Measurements from ENCODE around the gene PTER. TPM values are rescaled to one million over a fixed set of nuclear protein-coding genes. Genes with fewer than 3 reads are reported as not detected.

The PTER gene
- total RNA-seq, 4 donors from 2014 or later: 21.0 to 31.2 (median 24.4) TPM

DNA sequence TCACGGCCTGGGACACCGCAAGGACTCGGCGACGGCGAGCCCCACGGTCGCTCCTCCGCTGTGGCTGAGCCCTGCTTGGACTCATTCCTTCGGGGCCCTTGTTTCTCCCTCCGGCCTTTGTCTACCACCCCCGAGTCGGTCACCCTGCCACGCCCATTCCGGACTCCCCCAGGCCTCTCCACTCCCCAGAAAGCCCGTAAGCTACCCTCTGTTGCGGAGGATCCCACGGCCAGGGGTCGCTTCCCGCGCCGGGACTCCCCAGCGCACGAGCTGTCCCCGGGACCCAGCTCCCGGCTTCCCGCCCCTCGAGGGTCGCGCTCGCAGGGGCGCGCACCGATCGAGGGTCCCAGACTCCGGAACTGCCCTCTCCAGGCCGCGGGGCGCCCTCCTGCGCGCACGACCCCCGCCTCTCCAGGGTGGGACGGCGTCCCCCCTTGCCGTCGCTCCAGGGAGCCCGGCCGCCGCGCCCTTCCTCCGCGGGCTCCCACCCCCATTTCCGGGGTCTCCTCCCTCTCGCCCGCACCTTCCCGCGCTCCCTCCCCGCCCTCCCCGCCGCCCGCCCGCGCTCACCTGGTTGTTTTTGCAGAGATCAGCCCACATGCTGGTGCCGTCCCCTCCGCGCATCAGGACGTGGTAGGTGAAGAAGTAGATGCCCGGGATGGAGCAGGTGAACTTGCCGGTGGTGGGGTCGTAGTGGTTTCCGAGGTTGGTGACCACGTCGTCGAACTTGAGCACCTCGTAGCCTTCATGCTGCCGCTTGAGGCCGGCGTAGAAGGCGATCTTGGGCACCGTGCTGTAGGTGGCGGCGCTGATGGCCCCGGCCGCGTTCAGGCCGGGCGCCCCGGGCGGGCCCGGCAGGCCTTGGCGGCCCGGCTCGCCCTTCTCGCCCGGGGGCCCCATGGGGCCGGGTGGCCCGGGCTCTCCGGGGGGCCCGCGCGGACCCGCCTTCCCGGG, 83.4 kb downstream of the PTER start:
- H3K36me3 ChIP-seq: no peaks in the 10 kb centered on the region
- TF ChIP-seq, protein P1, sequence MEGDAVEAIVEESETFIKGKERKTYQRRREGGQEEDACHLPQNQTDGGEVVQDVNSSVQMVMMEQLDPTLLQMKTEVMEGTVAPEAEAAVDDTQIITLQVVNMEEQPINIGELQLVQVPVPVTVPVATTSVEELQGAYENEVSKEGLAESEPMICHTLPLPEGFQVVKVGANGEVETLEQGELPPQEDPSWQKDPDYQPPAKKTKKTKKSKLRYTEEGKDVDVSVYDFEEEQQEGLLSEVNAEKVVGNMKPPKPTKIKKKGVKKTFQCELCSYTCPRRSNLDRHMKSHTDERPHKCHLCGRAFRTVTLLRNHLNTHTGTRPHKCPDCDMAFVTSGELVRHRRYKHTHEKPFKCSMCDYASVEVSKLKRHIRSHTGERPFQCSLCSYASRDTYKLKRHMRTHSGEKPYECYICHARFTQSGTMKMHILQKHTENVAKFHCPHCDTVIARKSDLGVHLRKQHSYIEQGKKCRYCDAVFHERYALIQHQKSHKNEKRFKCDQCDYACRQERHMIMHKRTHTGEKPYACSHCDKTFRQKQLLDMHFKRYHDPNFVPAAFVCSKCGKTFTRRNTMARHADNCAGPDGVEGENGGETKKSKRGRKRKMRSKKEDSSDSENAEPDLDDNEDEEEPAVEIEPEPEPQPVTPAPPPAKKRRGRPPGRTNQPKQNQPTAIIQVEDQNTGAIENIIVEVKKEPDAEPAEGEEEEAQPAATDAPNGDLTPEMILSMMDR (IDR thresholded peaks at IDR 0.05): no peak
- TF ChIP-seq POLR2A (IDR thresholded peaks at IDR 0.05): no peak
- 4 to 11% methylated on average over 28 to 54 of the region's 104 CpGs for WGBS, 2 donors
- intact Hi-C loops (cut with DNase I): no loop called here
- peak in 1 of 2 donors; percentile 10 for DNase-seq
- no peaks in the 10 kb centered on the region for H3K27me3 ChIP-seq
- no peak overlapping the region for H3K27ac ChIP-seq
- H3K9me3 ChIP-seq: no peaks in the 10 kb centered on the region
- peaks cover 7 to 14% of the 10 kb centered on the region in 2 donors for H3K4me1 ChIP-seq
- H3K4me3 ChIP-seq (replicated peaks in 1 of 3): peak overlapping the region in 2 of 3 donors; percentile 38 to 43

DNA sequence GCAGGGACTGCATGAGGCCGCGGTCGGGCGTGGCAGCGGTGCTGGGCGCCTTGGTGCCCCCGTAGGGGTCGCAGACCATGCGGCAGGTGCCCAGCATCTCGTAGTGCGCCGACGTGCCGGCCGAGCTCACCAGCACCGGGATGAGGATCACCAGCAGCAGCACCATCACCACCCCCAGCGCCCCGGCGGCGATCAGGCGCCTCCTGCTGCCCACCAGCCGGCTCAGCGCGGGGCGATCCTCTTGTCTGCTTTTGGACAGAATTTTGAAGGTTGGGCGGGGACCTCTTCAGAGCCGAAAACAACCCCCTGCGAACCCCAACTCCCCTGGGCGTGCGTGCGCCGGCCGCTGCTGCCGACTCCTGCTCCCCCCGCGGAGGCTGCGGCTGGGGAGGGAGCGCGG, 84.1 kb downstream of the PTER start:
- peak; percentile 38 to 48 for DNase-seq
- Histone ChIP-seq H3K27ac (no peak overlapping the region), H3K27me3 (no peaks in the 10 kb centered on the region), H3K9me3 (no peaks in the 10 kb centered on the region), H3K4me1 (peaks cover 7 to 14% of the 10 kb centered on the region in 2 donors), H3K4me3 (replicated peaks in 1 of 3) (peak overlapping the region; percentile 35 to 43 (median 38)), H3K36me3 (no peaks in the 10 kb centered on the region)
- 0% methylated on average over 2 to 3 of the region's 39 CpGs for WGBS, 2 donors
- intact Hi-C loops (cut with DNase I): no loop called here
- TF ChIP-seq, protein P1 (IDR thresholded peaks at IDR 0.05): peak in 2 of 6 experiments; percentile 33 to 34
- no peak for TF ChIP-seq POLR2A (IDR thresholded peaks at IDR 0.05)

DNA sequence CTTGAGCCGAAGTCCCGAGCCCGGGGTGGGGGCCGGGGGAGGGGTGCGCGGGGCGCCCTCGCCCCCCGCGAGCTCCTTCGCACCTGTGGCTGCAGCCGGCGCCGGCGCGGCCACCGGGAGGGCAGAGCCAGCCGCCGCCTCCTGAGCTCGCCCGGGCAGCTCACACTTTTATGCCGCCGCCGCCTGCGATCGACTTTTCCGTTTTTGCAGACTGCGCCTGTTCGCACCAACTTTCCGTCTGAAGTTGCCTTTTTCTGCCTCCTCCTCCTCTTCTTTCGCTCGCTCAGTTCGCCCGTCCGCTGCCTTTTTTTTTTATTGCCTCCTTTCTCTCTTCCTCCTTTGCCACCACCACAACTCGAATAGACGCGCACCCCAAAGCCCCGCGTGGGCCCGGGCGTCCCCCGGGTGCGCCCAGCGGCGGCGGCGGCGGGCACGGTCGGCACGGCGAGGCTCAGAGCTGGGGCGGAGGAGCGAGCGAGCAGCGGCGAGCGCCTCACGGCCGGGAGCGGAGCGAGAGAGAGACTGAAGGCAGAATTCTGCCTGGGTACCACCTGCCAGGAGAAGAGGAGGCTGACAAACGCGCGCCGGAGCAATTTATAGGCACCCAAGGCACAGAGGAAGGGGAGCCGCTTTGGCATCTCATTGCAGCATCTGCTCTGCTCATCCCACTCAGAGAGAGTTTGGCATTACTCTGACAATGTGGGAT, 84.7 kb downstream of the PTER start, which contains the start of gene C1QL3:
C1QL3 (minus strand) TSS at position 569 of the 706 bp plus-strand sequence. CDS start 814 bp downstream, outside the sequence.
- no peaks in the 10 kb centered on the region for H3K9me3 ChIP-seq
- peaks cover 7 to 14% of the 10 kb centered on the region in 2 donors for H3K4me1 ChIP-seq
- no peaks in the 10 kb centered on the region for H3K27me3 ChIP-seq
- DNase-seq: peak; percentile 29 to 50
- H3K4me3 ChIP-seq (replicated peaks in 1 of 3): peak within 1 kb of the TSS; percentile 35 to 43 (median 38)
- 2 to 3% methylated on average over 62 to 64 of the region's 68 CpGs for WGBS, 2 donors
- no peaks in the 10 kb centered on the region for H3K36me3 ChIP-seq
- TF ChIP-seq, protein P1 (IDR thresholded peaks at IDR 0.05): no peak
- no peak for TF ChIP-seq POLR2A (IDR thresholded peaks at IDR 0.05)
- H3K27ac ChIP-seq: no peak within 1 kb of the TSS
- intact Hi-C loops (cut with DNase I): no loop called here

DNA sequence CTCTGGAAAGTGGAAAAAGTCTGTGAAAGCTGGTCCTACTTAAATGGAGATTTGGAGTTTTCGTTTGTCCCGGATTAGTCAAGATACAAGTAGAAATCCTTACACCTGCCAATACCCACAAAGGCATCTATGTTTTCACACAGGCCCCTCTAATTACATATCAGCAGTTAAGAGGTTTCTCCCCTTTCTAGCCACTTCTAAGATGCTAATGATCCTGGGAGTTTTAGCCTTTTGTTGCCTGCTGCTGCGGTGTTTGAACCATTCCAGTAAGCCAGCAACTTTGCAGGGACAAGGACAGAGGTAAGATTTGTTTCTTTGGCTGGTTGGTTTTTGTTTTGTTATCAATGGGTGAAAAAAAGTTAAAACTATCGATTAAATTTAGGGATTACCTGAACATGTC, 90.6 kb downstream of the PTER start:
- no peaks in the 10 kb centered on the region for H3K27me3 ChIP-seq
- H3K4me1 ChIP-seq: no peaks in the 10 kb centered on the region
- no peak for TF ChIP-seq POLR2A (IDR thresholded peaks at IDR 0.05)
- TF ChIP-seq, protein P1 (IDR thresholded peaks at IDR 0.05): no peak
- H3K4me3 ChIP-seq (replicated peaks in 1 of 3): no peak overlapping the region
- WGBS, 2 donors: 53 to 65% methylated on average over 4 of the region's 4 CpGs
- intact Hi-C loops (cut with DNase I): no loop called here
- H3K27ac ChIP-seq: no peak overlapping the region
- H3K9me3 ChIP-seq: no peaks in the 10 kb centered on the region
- no peak for DNase-seq
- no peaks in the 10 kb centered on the region for H3K36me3 ChIP-seq
